ENCODE measurements around the gene ACVR1. TPM values are rescaled to one million over a fixed set of nuclear protein-coding genes. Genes with fewer than 3 reads are reported as not detected.

Gene ACVR1
- total RNA-seq, 1 donor from 2014 or later = 35.0 TPM

DNA sequence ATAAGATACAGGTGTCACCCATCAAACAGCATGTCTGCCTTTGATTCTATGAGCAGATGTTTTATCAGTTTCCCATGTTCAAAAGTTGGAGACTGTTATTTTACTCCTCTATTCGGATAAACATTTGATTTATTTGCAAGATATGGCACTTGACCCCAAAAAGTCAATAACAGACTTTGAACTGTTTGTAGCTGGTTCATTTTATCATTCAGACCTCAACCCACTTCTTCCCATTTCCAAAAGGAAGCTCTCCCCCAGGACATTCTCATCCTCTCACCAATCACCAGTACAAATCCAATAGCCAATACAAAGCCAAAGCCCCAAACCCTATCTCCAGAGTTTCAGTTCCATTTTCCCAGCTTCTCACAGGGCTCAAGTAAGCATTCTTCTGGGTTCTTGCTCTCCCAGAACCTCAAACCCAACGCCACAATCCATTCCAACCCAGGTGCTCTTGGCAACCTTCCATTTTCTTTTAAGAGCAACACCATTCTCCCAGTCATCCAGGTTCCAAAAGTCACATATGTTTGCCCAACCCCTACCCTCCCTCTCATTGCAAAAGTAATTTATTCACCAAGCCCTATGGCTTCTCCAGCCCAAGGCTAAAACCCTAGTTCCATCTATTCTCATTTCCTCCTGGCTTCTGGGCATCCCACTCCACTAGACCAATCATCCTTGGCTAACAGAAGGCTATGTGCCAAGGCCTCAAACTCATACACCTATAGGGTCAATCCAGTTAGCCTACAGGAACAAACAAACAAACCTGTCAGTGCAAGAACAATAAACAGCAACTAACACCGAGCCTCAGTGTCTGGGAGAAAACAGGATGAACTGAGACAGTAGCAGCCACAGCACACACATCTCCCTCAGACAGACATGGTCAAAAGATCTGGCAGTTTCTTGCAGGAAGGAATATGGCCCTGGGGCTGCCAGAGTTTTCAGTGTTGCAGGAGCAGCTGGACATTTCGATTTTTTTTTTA is 9.2 kb downstream of the ACVR1 start:
- no peak overlapping the region for H3K4me3 ChIP-seq
- H3K9me3 ChIP-seq = no peaks in the 10 kb centered on the region
- peak overlapping the region; percentile 4 for H3K27ac ChIP-seq
- H3K27me3 ChIP-seq (ENCODE audit: low read depth) = no peaks in the 10 kb centered on the region
- peaks cover 41% of the 10 kb centered on the region for H3K4me1 ChIP-seq
- ATAC-seq (no peak), DNase-seq (no peak)
- H3K36me3 ChIP-seq = no peaks in the 10 kb centered on the region
- no peak for TF ChIP-seq CTCF (IDR thresholded peaks at IDR 0.05)
- intact Hi-C loops (cut with DNase I) = no loop called here

DNA sequence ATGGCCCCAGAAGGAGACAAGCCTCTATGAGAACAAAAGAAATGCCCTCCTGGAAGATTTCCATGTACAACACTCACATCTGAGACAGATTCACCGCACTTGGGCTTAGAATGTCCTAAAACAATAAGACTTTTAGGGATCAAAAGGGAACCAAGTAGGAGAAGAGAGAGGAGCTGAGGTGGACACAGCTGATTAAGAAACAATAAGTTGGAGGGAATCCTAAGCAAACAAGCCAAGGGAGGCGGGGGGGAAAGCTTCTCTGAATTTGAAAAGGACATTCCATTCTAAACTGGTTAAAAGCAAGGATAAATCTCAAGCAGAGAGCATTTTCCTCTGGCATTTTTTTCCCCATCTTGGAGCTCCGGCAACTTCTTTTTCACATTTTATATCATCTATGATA is 9.9 kb downstream of the ACVR1 start:
- TF ChIP-seq CTCF (IDR thresholded peaks at IDR 0.05) = no peak
- H3K36me3 ChIP-seq = no peaks in the 10 kb centered on the region
- DNase-seq (no peak), ATAC-seq (no peak)
- no peaks in the 10 kb centered on the region for H3K9me3 ChIP-seq
- no peaks in the 10 kb centered on the region for H3K27me3 ChIP-seq (ENCODE audit: low read depth)
- intact Hi-C loops (cut with DNase I) = no loop called here
- peak overlapping the region; percentile 4 for H3K27ac ChIP-seq
- peaks cover 33% of the 10 kb centered on the region for H3K4me1 ChIP-seq
- no peak overlapping the region for H3K4me3 ChIP-seq

- ATAC-seq = no peak
- H3K4me1 ChIP-seq = peaks cover 30% of the 10 kb centered on the region
- no peak overlapping the region for H3K4me3 ChIP-seq
- no peak overlapping the region for H3K27ac ChIP-seq
- intact Hi-C loops (cut with DNase I) = no loop called here
- no peaks in the 10 kb centered on the region for H3K27me3 ChIP-seq (ENCODE audit: low read depth)
- no peak for TF ChIP-seq CTCF (IDR thresholded peaks at IDR 0.05)
- no peak for DNase-seq
- no peaks in the 10 kb centered on the region for H3K36me3 ChIP-seq
- no peaks in the 10 kb centered on the region for H3K9me3 ChIP-seq
Observed at GRCh38 chr2:157864857-157865430, 11.2 kb downstream of the ACVR1 start.

GRCh38 chr2:157858846-157859245 is 17.3 kb downstream of the ACVR1 start:
- intact Hi-C loops (cut with DNase I) = no loop called here
- H3K27ac ChIP-seq = no peak overlapping the region

GRCh38 chr2:157857881-157858280 is 18.2 kb downstream of the ACVR1 start:
- DNase-seq = no peak
- H3K9me3 ChIP-seq = no peaks in the 10 kb centered on the region
- TF ChIP-seq CTCF (IDR thresholded peaks at IDR 0.05) = no peak
- no peaks in the 10 kb centered on the region for H3K27me3 ChIP-seq (ENCODE audit: low read depth)
- H3K27ac ChIP-seq = no peak overlapping the region
- no peak overlapping the region for H3K4me3 ChIP-seq
- peak in 1 of 2 donors; percentile 25 for ATAC-seq
- peaks cover 6% of the 10 kb centered on the region for H3K36me3 ChIP-seq
- intact Hi-C loops (cut with DNase I) = no loop called here
- H3K4me1 ChIP-seq = no peaks in the 10 kb centered on the region

More at GRCh38 chr2:157858846-157859245, 17.3 kb downstream of the ACVR1 start:
- DNase-seq (no peak), ATAC-seq (no peak)
- H3K36me3 ChIP-seq = peaks cover 6% of the 10 kb centered on the region
- no peaks in the 10 kb centered on the region for H3K4me1 ChIP-seq
- no peaks in the 10 kb centered on the region for H3K9me3 ChIP-seq
- no peak overlapping the region for H3K4me3 ChIP-seq
- TF ChIP-seq CTCF (IDR thresholded peaks at IDR 0.05) = no peak
- H3K27me3 ChIP-seq (ENCODE audit: low read depth) = no peaks in the 10 kb centered on the region

All from lower lobe of right lung (tissue), 2 donors.